ENCODE measurements around the gene B4GALT1.

GRCh38 chr9:33109097-33109496 lies 58.0 kb downstream of the B4GALT1 start:
- TF ChIP-seq POLR2A (IDR thresholded peaks at IDR 0.05; ENCODE audit: low read depth, low read length) (no peak), FOS (IDR thresholded peaks at IDR 0.05; ENCODE audit: borderline replicate concordance, insufficient read depth, low read length) (no peak), MYC (IDR thresholded peaks at IDR 0.05; ENCODE audit: low read depth, low read length) (no peak), POLR2AphosphoS5 (IDR thresholded peaks at IDR 0.05; ENCODE audit: insufficient read depth, low read depth, low read length) (no peak)

Data from endothelial cell of umbilical vein (primary cell).